ENCODE results near the gene ABCA13.

DNA sequence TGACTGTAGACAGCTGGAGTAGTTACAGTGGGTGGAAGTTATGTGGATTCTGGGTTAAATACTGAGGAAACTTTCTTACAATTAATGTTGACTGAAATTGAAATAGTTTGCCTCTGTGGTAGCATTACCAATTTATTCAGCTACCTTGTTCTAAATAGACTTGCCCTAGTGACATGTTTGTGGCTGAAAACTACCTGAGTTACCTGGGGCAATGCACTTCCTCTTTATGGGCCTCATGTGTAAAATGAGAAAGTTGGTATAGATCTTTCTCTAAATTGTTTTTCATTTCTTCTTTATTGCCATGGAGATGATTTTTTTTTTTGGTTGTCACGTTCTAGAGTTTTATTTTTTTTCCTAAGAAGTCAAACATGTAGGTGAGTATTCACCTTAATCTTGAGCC lies 500.4 kb downstream of the ABCA13 start:
- TF ChIP-seq, protein P1, sequence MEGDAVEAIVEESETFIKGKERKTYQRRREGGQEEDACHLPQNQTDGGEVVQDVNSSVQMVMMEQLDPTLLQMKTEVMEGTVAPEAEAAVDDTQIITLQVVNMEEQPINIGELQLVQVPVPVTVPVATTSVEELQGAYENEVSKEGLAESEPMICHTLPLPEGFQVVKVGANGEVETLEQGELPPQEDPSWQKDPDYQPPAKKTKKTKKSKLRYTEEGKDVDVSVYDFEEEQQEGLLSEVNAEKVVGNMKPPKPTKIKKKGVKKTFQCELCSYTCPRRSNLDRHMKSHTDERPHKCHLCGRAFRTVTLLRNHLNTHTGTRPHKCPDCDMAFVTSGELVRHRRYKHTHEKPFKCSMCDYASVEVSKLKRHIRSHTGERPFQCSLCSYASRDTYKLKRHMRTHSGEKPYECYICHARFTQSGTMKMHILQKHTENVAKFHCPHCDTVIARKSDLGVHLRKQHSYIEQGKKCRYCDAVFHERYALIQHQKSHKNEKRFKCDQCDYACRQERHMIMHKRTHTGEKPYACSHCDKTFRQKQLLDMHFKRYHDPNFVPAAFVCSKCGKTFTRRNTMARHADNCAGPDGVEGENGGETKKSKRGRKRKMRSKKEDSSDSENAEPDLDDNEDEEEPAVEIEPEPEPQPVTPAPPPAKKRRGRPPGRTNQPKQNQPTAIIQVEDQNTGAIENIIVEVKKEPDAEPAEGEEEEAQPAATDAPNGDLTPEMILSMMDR (conservative IDR thresholded peaks at IDR 0.05): no peak
- no peak for TF ChIP-seq ZFX (IDR thresholded peaks at IDR 0.05)
